ENCODE data around the gene DIS3L2. TPM values are rescaled to one million over a fixed set of nuclear protein-coding genes. Genes with fewer than 3 reads are reported as not detected.

The DIS3L2 gene
- total RNA-seq, 2 donors from 2014 or later: 39.5 to 42.4 TPM

DNA sequence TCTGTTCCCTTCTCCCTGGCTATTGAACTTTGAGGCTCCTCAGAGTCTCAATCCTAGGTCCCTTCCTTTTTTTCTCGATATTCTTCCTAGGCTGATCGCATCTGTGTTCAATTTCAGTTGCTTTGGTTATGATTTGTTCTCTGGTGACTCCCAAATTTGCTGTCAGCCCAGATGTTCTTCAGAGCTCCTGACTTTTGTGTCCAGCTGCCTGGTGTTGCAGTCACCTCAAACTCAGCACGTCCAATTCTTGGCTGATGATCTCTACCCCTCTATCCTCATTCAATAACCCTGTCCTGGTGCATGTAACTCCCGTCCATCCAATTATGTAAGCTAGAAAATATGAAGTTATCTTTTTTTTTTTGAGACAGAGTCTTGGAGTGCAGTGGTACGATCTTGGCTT lies 31.4 kb downstream of the DIS3L2 start:
- H3K27me3 ChIP-seq (ENCODE audit: control insufficient read depth, insufficient read depth, low read length, poor library complexity, severe bottlenecking): no peaks in the 10 kb centered on the region
- no peak overlapping the region for H3K27ac ChIP-seq (ENCODE audit: low read depth, low read length)
- H3K4me3 Mint-ChIP-seq: no peak overlapping the region
- H3K4me1 ChIP-seq (ENCODE audit: control insufficient read depth, insufficient read depth, low read length): no peaks in the 10 kb centered on the region
- no peak overlapping the region for H3K4me3 ChIP-seq (ENCODE audit: low read length)
- no peaks in the 10 kb centered on the region for H3K9me3 ChIP-seq (ENCODE audit: control insufficient read depth, low read length)
- no peak overlapping the region for H3K27ac Mint-ChIP-seq
- WGBS, 2 experiments (ENCODE audit: insufficient coverage in 1 of 2, insufficient read length in 1 of 2): 87 to 94% methylated on average over 2 to 4 of the region's 5 CpGs
- no peaks in the 10 kb centered on the region for H3K27me3 Mint-ChIP-seq (ENCODE audit: insufficient read depth)
- no peaks in the 10 kb centered on the region for H3K9me3 Mint-ChIP-seq
- TF ChIP-seq, protein P1, sequence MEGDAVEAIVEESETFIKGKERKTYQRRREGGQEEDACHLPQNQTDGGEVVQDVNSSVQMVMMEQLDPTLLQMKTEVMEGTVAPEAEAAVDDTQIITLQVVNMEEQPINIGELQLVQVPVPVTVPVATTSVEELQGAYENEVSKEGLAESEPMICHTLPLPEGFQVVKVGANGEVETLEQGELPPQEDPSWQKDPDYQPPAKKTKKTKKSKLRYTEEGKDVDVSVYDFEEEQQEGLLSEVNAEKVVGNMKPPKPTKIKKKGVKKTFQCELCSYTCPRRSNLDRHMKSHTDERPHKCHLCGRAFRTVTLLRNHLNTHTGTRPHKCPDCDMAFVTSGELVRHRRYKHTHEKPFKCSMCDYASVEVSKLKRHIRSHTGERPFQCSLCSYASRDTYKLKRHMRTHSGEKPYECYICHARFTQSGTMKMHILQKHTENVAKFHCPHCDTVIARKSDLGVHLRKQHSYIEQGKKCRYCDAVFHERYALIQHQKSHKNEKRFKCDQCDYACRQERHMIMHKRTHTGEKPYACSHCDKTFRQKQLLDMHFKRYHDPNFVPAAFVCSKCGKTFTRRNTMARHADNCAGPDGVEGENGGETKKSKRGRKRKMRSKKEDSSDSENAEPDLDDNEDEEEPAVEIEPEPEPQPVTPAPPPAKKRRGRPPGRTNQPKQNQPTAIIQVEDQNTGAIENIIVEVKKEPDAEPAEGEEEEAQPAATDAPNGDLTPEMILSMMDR (conservative IDR thresholded peaks at IDR 0.05): no peak
- no peak for DNase-seq
- no peak overlapping the region for H3K9ac ChIP-seq (ENCODE audit: extremely low read depth, low read length, poor library complexity, severe bottlenecking)
- no peaks in the 10 kb centered on the region for H3K36me3 Mint-ChIP-seq (ENCODE audit: low read depth)
- H3K4me1 Mint-ChIP-seq: peaks cover 19% of the 10 kb centered on the region
- no peaks in the 10 kb centered on the region for H3K36me3 ChIP-seq (ENCODE audit: control insufficient read depth, insufficient read depth, low read length)

DNA sequence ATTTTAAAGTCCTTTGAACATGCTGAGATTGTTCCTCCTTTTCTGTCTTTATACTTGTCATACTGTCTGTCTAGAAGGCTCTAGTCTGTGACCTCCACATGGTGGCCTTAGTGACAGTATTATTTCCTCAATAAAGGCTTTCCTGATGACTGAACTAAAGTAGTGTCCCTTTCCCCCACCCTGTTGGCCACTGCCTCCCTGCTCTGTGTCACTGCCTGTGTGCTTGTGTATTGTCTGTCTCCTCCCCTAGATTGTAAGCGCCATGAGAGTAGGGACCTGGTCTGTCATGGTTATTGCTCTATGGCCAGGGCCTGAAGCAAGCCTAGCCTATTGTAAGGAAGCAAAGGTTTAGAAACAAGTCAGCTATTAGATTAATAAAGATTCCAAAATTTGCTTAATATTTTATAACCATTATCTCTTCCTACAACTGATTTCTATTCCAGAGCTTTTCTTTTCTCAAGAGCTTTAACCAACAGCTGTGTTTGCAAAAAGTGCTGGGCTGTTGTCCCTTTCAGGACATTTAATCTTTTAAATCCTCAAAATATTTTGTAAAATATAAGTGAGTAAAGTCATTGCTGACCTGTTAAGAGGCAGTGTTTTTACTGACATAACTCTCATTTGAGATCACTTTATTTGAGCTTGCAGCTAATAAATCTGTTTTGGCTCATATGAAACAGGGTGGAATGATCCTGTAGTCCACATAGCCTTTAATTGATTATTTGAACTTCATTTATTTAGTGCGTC lies 35.5 kb downstream of the DIS3L2 start:
- Histone ChIP-seq H3K36me3 (ENCODE audit: control insufficient read depth, insufficient read depth, low read length) (no peaks in the 10 kb centered on the region), H3K9me3 (ENCODE audit: control insufficient read depth, low read length) (no peaks in the 10 kb centered on the region), H3K27ac (ENCODE audit: low read depth, low read length) (no peak overlapping the region), H3K27me3 (ENCODE audit: control insufficient read depth, insufficient read depth, low read length, poor library complexity, severe bottlenecking) (no peaks in the 10 kb centered on the region), H3K9ac (ENCODE audit: extremely low read depth, low read length, poor library complexity, severe bottlenecking) (no peak overlapping the region), H3K4me1 (ENCODE audit: control insufficient read depth, insufficient read depth, low read length) (peaks cover 2% of the 10 kb centered on the region), H3K4me3 (ENCODE audit: low read length) (no peak overlapping the region)
- Mint-ChIP-seq H3K4me1 (peaks cover 4% of the 10 kb centered on the region), H3K27ac (no peak overlapping the region), H3K36me3 (ENCODE audit: low read depth) (no peaks in the 10 kb centered on the region), H3K9me3 (no peaks in the 10 kb centered on the region), H3K27me3 (ENCODE audit: insufficient read depth) (no peaks in the 10 kb centered on the region), H3K4me3 (no peak overlapping the region)
- 94 to 97% methylated on average over 2 of the region's 2 CpGs for WGBS, 2 experiments (ENCODE audit: insufficient coverage in 1 of 2, insufficient read length in 1 of 2)
- DNase-seq: no peak
- TF ChIP-seq, protein P1 (conservative IDR thresholded peaks at IDR 0.05): no peak

DNA sequence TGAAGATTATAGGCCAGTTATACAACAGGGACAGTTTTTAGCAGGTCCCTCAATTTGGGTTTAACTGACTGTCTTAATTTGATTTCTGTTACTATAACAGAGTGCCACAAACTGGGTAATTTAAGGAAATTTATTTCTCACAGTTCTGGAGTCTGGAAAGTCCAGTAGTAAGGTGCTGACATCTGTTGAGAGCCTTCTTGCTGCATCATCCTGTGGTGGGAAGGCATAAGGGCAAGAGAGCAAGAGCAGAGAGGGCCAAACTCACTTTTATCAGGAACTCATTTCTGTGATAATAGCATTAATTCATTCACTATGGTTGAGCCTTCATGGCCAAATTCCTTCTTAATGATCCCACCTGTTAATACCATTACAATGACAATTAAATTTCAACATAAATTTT lies 36.5 kb downstream of the DIS3L2 start:
- no peak overlapping the region for H3K27ac Mint-ChIP-seq
- Histone ChIP-seq H3K27me3 (ENCODE audit: control insufficient read depth, insufficient read depth, low read length, poor library complexity, severe bottlenecking) (no peaks in the 10 kb centered on the region), H3K4me3 (ENCODE audit: low read length) (no peak overlapping the region), H3K9me3 (ENCODE audit: control insufficient read depth, low read length) (no peaks in the 10 kb centered on the region), H3K27ac (ENCODE audit: low read depth, low read length) (no peak overlapping the region), H3K36me3 (ENCODE audit: control insufficient read depth, insufficient read depth, low read length) (no peaks in the 10 kb centered on the region), H3K4me1 (ENCODE audit: control insufficient read depth, insufficient read depth, low read length) (peaks cover 2% of the 10 kb centered on the region), H3K9ac (ENCODE audit: extremely low read depth, low read length, poor library complexity, severe bottlenecking) (no peak overlapping the region)
- H3K36me3 Mint-ChIP-seq (ENCODE audit: low read depth): no peaks in the 10 kb centered on the region
- no peak overlapping the region for H3K4me3 Mint-ChIP-seq
- TF ChIP-seq, protein P1 (conservative IDR thresholded peaks at IDR 0.05): no peak
- no peak for DNase-seq
- H3K9me3 Mint-ChIP-seq: no peaks in the 10 kb centered on the region
- H3K27me3 Mint-ChIP-seq (ENCODE audit: insufficient read depth): no peaks in the 10 kb centered on the region
- H3K4me1 Mint-ChIP-seq: peaks cover 4% of the 10 kb centered on the region

Measured in endodermal cell (in vitro differentiated cells).